Measurements from ENCODE around the gene PPHLN1.

DNA sequence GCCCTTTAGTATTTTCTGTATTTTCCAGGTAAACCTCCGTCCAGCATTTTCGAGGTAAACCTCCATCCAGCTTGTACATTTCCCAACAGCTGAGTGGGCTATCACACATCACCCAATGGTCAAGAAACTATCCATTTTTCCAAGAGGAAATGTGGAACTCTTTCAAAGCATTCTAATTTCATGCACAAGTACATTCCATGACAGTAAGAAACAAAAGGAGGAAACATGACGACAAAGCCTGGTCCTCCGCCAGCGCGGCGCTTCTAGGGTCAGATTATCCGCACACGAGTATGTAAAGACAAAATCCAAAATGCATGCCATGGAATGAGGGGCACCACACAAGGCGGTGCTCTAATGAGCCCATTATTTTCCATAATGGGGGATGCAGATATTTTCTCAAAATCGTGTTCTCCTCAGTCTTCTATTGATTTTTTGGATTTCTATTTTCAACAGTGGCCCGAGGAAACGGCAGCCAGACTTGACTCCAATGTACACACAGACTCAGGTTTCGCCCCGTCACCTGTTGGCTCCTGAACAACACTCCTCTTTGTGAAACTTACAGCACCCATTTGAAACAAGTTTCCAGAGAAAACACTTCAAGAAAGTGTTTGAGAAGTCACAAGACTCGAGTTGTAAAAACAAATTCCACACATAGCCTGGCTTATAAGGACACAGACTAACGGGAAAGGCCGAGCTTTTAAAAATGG, 156.2 kb downstream of the PPHLN1 start:
- TF ChIP-seq CTCF (IDR thresholded peaks at IDR 0.05), result no peak
- peak; percentile 26 for TF ChIP-seq POLR2AphosphoS5 (IDR thresholded peaks at IDR 0.05)
- TF ChIP-seq POLR2A (IDR thresholded peaks at IDR 0.05), result no peak
